Stimulated activated CD8-positive, alpha-beta memory T cell treated with anti-CD3 and anti-CD28 coated beads, Interleukin-12 subunit alpha, Interleukin-12 subunit beta, amount 100 ng/mL, for 24 hours (primary cell): ENCODE measurements around the gene PIBF1.
"Not testable (repeated sequence)": the region's sequence is repeated elsewhere in the genome, so short reads cannot be mapped to it uniquely, and the experiment has no call there.

ENCODE experiments used
- DNase-seq: peaks from one replicate; pipeline ENCODE4 v3.0.0-alpha.2; 2020; ENCODE audit errors: extremely low read depth

The PIBF1 gene, protein sequence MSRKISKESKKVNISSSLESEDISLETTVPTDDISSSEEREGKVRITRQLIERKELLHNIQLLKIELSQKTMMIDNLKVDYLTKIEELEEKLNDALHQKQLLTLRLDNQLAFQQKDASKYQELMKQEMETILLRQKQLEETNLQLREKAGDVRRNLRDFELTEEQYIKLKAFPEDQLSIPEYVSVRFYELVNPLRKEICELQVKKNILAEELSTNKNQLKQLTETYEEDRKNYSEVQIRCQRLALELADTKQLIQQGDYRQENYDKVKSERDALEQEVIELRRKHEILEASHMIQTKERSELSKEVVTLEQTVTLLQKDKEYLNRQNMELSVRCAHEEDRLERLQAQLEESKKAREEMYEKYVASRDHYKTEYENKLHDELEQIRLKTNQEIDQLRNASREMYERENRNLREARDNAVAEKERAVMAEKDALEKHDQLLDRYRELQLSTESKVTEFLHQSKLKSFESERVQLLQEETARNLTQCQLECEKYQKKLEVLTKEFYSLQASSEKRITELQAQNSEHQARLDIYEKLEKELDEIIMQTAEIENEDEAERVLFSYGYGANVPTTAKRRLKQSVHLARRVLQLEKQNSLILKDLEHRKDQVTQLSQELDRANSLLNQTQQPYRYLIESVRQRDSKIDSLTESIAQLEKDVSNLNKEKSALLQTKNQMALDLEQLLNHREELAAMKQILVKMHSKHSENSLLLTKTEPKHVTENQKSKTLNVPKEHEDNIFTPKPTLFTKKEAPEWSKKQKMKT

GRCh38 chr13:72781451-72782439 lies at the start of gene PIBF1, which contains the start of gene DIS3:
PIBF1 (plus strand) TSS chr13:72782133; CDS start chr13:72783470, 1,337 bp downstream.
DIS3 (minus strand) TSS chr13:72781900; CDS start chr13:72781832, 68 bp downstream.
- DNase-seq: peak; percentile 97

- DNase-seq: no peak
These were observed 44.9 kb upstream of the PIBF1 start for GRCh38 chr13:72737033-72737432.

DNA sequence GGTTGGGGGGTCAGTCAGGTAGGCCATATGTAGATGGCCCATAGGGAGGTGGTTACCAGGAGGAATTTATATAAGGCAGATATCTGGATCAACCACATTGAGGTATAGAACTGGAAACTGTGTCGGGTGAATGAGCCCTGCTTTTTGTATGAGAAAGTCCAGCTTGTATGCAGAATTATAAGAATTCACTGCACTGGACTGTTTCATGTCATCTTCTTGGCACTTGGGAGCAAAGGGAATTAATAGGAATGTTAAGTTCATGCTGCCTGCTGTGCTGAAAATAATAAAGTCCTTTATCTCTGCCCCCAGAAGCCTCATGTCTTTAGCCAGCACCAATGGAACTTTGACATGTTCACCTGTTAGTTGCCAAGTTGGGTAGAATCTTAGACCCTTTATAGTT lies 41.9 kb upstream of the PIBF1 start:
- DNase-seq: no peak

GRCh38 chr13:72745260-72745659 lies 36.7 kb upstream of the PIBF1 start:
- DNase-seq: no peak

- no peak for DNase-seq
These were observed 30.7 kb upstream of the PIBF1 start for GRCh38 chr13:72751220-72751619.

DNA sequence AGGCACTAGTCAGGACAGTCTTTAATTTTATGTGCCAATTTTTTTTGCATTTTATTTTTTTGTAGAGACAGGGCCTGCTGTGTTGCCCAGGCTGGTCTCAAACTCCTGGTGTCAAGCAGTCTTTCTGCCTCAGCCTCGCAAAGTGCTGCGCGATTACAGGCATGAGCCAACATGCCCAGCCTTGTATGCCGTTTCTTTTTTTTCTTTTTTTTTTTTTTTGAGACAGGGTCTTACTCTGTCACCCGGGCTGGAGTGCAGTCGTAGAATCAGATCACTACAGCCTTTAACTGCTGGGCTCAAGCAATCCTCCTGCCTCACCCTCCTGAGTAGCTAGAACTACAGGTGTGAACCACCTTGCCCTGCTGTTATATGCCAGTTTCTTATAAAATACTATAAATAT lies 27.8 kb upstream of the PIBF1 start:
- DNase-seq: no peak

DNA sequence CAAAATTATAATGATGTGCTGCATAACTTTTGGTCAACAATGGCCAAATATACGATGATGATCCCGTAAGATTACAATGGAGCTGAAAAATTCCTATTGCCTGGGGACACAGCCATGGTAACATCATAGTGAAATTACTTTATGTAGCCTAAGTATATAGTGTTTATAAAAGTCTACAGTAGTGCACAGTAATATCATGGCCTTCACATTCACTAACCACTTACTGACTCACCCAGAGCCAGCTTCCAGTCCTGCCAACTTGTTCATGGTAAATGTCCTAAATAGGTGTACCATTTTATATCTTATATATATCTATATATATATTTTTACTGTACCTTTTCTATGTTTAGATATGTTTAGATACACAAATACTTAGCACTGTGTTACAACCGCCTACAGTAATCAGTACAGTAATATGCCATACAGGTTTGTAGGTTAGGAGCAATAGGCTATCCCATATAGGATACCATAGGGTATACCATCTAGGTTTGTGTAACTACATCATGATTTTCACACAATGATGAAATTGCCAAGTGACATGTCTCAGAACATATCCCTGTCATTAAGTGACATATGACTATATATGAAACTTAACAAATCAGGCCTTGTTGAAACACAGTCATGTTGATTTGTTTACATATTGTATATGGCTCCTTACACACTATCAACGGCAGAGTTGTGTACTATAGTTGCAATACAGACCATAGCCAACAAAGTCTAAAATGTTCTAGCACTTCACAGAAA lies 24.0 kb upstream of the PIBF1 start:
- no peak for DNase-seq

DNA sequence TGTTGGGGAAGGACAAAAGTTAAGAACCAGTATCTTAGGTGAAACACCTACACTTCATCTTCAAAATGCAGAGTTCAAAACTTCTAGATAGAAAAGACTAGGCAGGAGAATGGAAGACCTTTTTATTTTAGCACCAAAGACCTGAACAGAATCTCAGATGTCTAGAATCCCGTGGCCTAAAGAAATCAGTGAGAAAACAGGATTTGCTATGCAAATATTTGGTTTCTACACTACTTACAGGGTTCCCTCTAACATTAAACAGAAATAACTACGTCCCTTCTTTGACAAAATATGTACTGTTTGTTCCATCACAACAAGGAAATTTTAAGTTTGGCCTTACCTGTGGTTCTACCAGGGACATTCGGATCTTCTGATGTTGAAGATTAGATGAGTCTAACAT lies 21.7 kb upstream of the PIBF1 start:
- DNase-seq: no peak

GRCh38 chr13:72763411-72763810 lies 18.5 kb upstream of the PIBF1 start:
- DNase-seq: no peak

DNA sequence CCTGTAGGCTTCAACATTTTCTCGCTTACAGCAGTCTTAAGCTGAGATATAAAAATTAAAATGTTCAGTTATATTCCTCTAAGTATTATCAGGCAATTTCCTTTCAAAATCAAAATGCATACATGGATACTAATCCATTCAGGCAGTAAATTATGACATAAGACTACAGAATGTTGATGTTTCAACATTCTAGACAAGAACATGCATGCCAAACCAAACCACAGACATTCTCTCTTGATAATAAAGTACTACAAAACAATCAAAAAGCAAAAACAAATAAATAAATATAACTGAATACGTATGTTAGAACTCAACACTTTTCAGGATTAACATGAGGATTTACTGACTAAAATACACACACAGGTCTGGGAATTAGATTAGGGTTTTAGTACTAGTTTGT lies 7.9 kb upstream of the PIBF1 start:
- no peak for DNase-seq

DNA sequence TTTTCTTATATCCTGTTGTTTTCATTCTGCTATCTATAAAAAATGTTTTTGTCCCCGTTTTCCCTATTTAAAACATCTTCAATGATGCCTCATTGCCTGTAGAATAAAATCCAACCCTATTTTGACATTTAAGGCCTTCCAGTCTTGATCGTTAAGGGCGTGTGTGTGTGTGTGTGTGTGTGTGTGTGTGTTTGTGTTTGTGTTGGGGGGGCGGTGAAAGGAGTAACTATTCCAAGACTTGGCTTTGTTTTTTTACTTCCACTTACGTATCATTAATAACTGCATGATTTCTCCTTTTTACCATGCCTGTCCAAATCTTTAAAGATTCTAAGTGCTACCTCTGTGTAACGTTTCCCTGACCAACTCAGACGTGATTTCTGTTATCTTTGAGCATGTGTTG lies 784 bp downstream of the PIBF1 start:
- DNase-seq: no peak

GRCh38 chr13:72784679-72785078 lies 2.7 kb downstream of the PIBF1 start:
- not testable (repeated sequence) for DNase-seq

DNA sequence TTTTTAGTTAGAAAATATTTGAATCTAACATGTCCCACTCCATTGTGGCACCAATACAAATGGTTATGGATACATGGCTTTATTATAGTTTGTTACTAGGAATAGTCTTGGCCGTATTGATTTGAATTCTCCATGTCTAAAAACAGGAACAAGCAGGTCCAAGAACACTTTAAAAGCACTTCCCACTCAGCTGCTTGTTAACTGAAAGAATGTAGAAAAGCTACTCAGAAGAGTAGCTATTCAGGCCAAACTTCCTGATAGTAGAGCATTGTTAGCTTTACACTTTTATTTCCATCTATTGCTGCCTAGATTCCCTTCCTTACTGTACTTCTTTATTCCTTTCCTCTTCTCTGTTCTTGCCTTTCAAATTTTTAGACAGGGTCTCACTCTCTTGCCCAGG lies 6.9 kb downstream of the PIBF1 start:
- no peak for DNase-seq

- no peak for DNase-seq
These were observed 10.7 kb downstream of the PIBF1 start for GRCh38 chr13:72792640-72793039.

DNA sequence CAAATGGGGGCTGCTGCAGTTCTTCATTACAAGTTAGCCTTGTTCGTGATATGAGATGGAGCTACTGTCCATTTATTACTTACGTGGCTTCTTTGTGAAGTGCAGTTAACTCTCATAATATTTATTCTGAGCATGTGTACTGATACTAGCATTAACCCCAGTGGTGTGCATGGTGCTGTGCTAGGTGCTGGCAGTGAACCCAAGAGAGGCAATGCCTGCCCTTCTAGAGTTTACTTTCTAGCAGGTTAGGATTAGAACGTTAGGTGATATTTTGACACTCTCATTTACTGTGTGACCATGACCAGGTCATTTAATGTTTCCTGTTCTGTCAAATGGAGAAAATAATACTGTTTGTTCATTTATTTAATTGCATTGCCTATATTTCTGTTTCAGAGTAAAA lies 16.9 kb downstream of the PIBF1 start:
- no peak for DNase-seq

GRCh38 chr13:72804301-72804700 lies 22.4 kb downstream of the PIBF1 start:
- DNase-seq: no peak

DNA sequence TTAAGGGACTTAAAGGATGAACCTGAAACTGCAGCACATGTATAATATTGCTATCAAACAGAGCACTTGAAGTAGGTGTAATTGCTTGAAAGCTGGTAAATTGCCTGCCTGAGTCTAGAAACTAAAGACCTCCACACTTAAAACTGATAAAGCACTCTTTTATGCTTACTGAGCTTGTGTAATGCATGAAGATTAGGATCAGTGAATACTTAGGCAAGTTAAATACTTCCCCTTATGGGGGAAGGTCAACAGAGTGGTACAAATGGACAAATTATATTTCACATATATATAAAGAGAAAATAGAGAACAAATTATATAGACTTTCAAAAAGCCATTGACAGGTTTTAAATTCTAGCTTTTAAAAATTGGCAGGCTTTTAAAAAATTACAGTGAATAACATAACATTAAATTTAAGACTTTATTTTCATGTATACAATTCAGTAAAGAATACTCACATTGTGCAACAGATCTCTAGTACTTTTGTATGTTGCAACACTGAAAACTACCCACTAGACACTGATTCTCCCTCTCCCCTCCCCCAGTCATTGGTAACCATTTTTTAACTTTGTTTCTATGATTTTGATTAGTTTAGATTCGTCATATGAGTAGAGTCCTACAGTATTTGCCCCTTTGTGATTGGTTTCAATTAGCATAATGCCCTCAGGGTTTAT lies 23.9 kb downstream of the PIBF1 start:
- DNase-seq: no peak

DNA sequence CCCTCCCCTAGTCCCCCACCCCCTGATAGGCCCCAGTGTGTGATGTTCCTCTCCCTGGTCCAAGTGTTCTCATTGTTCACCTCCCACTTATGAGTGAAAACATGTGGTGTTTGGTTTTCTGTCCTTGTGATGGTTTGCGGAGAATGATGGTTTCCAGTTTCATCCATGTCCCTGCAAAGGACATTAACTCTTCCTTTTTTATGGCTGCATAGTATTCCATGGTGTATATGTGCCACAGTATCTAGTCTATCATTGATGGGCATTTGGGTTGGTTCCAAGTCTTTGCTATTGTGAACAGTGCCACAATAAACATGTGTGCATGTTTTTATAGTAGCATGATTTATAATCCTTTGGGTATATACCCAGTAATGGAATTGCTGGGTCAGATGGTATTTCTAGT lies 24.6 kb downstream of the PIBF1 start:
- DNase-seq: not testable (repeated sequence)

- no peak for DNase-seq
These were observed 27.1 kb downstream of the PIBF1 start for GRCh38 chr13:72808917-72809500.
